Loucy (cell line): ENCODE data around the gene HOPX.

Experiments
- H2AFZ ChIP-seq: fragments of 200-600 bp; sonication (generic); 2 replicates; pipeline ENCODE4 v1.6.0; 2016; ENCODE audit warnings: antibody characterized with exemption, mild to moderate bottlenecking, low read length, moderate library complexity
- H3F3A ChIP-seq: fragments of 200-600 bp; 2 replicates; pipeline ENCODE4 v1.6.0; 2016; ENCODE audit warnings: antibody characterized with exemption, low read depth, mild to moderate bottlenecking
- H3K27me3 ChIP-seq: fragments of 200-600 bp; sonication (generic); 2 replicates; pipeline ENCODE4 v1.6.1; 2014; ENCODE audit warnings: low read length, mild to moderate bottlenecking; ENCODE audit not compliant: insufficient read depth, poor library complexity, severe bottlenecking
- H3K36me3 ChIP-seq: fragments of 200-600 bp; sonication (generic); 2 replicates; pipeline ENCODE4 v1.6.1; 2016; ENCODE audit warnings: low read length; ENCODE audit not compliant: insufficient read depth
- H3K4me1 ChIP-seq: fragments of 200-600 bp; sonication (generic); 2 replicates; pipeline ENCODE4 v1.5.1; 2014; ENCODE audit warnings: low read length, mild to moderate bottlenecking; ENCODE audit not compliant: insufficient read depth, poor library complexity, severe bottlenecking
- H3K4me2 ChIP-seq: fragments of 200-600 bp; sonication (generic); 2 replicates; pipeline ENCODE4 v1.6.0; 2014; ENCODE audit warnings: antibody characterized with exemption, low read length, low read depth, mild to moderate bottlenecking; ENCODE audit not compliant: poor library complexity, severe bottlenecking
- H3K4me3 ChIP-seq: fragments of 200-600 bp; sonication (generic); 2 replicates; pipeline ENCODE4 v1.5.1; 2014; ENCODE audit warnings: low read length, mild to moderate bottlenecking, mixed read lengths; ENCODE audit not compliant: poor library complexity, severe bottlenecking
- H3K79me2 ChIP-seq: fragments of 200-600 bp; sonication (generic); 2 replicates; pipeline ENCODE4 v1.6.1; 2014; ENCODE audit warnings: low read length; ENCODE audit not compliant: insufficient read depth
- H3K9ac ChIP-seq: fragments of 200-600 bp; sonication (generic); 2 replicates; pipeline ENCODE4 v1.6.0; 2014; ENCODE audit warnings: mild to moderate bottlenecking, low read depth, low read length, moderate library complexity; ENCODE audit not compliant: poor library complexity, severe bottlenecking
- H3K9me2 ChIP-seq: fragments of 200-600 bp; sonication (generic); replicated peaks from 2 replicates; pipeline ENCODE4 v1.6.1; 2016; ENCODE audit warnings: low read depth, low read length, mixed read lengths
- H3K9me3 ChIP-seq: fragments of 200-600 bp; sonication (generic); 2 replicates; pipeline ENCODE4 v1.6.1; 2014; ENCODE audit warnings: mild to moderate bottlenecking, antibody characterized with exemption, low read length, low read depth; ENCODE audit not compliant: insufficient read depth
- H4K20me1 ChIP-seq: fragments of 200-600 bp; sonication (generic); 2 replicates; pipeline ENCODE4 v1.6.0; 2014; ENCODE audit warnings: antibody characterized with exemption, low read length, mild to moderate bottlenecking; ENCODE audit not compliant: insufficient read depth, poor library complexity, severe bottlenecking
- CTCF ChIP-seq: fragments of 200-600 bp; sonication (generic); conservative IDR thresholded peaks from 2 replicates; pipeline ENCODE4 v1.5.1; 2014; ENCODE audit warnings: mild to moderate bottlenecking, antibody characterized with exemption, low read length
- EZH2phosphoT487 ChIP-seq: fragments of 200-600 bp; IDR thresholded peaks from 2 replicates; pipeline ENCODE4 v1.6.1; 2018; ENCODE audit warnings: antibody characterized with exemption, mild to moderate bottlenecking, moderate library complexity, borderline replicate concordance

Gene HOPX

GRCh38 chr4:56666279-56666678 is 14.8 kb downstream of the HOPX start:
- TF ChIP-seq CTCF (no peak), EZH2phosphoT487 (no peak)
- no peaks in the 10 kb centered on the region for H4K20me1 ChIP-seq

GRCh38 chr4:56665781-56666180 is 15.3 kb downstream of the HOPX start:
- H3K27me3 ChIP-seq: no peaks in the 10 kb centered on the region
- peaks cover 6% of the 10 kb centered on the region for H3K4me1 ChIP-seq
- H3K9me2 ChIP-seq: no peaks in the 10 kb centered on the region
- H3K36me3 ChIP-seq: no peaks in the 10 kb centered on the region
- no peak overlapping the region for H3K4me2 ChIP-seq
- no peaks in the 10 kb centered on the region for H3K79me2 ChIP-seq
- H3K4me3 ChIP-seq: no peak overlapping the region
- no peaks in the 10 kb centered on the region for H3F3A ChIP-seq
- TF ChIP-seq CTCF: no peak
- no peak for TF ChIP-seq EZH2phosphoT487
- H3K9me3 ChIP-seq: 0 out of 2 replicates have a peak, but pooled peaks cover 5% of the 10 kb centered on the region
- no peaks in the 10 kb centered on the region for H4K20me1 ChIP-seq
- H3K9ac ChIP-seq: no peak overlapping the region
- no peak overlapping the region for H2AFZ ChIP-seq

More at GRCh38 chr4:56666279-56666678, 14.8 kb downstream of the HOPX start:
- Histone ChIP-seq H3K4me3 (no peak overlapping the region), H2AFZ (no peak overlapping the region), H3K4me1 (peaks cover 6% of the 10 kb centered on the region), H3F3A (no peaks in the 10 kb centered on the region), H3K9ac (no peak overlapping the region), H3K9me2 (no peaks in the 10 kb centered on the region), H3K27me3 (no peaks in the 10 kb centered on the region), H3K9me3 (0 out of 2 replicates have a peak, but pooled peaks cover 5% of the 10 kb centered on the region), H3K4me2 (no peak overlapping the region), H3K36me3 (no peaks in the 10 kb centered on the region), H3K79me2 (no peaks in the 10 kb centered on the region)

- H3K9me3 ChIP-seq: no peaks in the 10 kb centered on the region
- H4K20me1 ChIP-seq: no peaks in the 10 kb centered on the region
- 0 out of 2 replicates have a peak, but pooled peaks cover 5% of the 10 kb centered on the region for H3F3A ChIP-seq
- no peaks in the 10 kb centered on the region for H3K9me2 ChIP-seq
- no peak overlapping the region for H2AFZ ChIP-seq
- TF ChIP-seq EZH2phosphoT487 (no peak), CTCF (no peak)
- H3K9ac ChIP-seq: no peak overlapping the region
- no peaks in the 10 kb centered on the region for H3K27me3 ChIP-seq
- H3K79me2 ChIP-seq: no peaks in the 10 kb centered on the region
- peaks cover 23% of the 10 kb centered on the region for H3K4me1 ChIP-seq
- no peak overlapping the region for H3K4me3 ChIP-seq
- H3K4me2 ChIP-seq: no peak overlapping the region
- no peaks in the 10 kb centered on the region for H3K36me3 ChIP-seq
These were observed 18.2 kb downstream of the HOPX start for GRCh38 chr4:56662782-56663468.
